ENCODE measurements around the gene MAP3K15. TPM values are rescaled to one million over a fixed set of nuclear protein-coding genes. Genes with fewer than 3 reads are reported as not detected.

The MAP3K15 gene, protein sequence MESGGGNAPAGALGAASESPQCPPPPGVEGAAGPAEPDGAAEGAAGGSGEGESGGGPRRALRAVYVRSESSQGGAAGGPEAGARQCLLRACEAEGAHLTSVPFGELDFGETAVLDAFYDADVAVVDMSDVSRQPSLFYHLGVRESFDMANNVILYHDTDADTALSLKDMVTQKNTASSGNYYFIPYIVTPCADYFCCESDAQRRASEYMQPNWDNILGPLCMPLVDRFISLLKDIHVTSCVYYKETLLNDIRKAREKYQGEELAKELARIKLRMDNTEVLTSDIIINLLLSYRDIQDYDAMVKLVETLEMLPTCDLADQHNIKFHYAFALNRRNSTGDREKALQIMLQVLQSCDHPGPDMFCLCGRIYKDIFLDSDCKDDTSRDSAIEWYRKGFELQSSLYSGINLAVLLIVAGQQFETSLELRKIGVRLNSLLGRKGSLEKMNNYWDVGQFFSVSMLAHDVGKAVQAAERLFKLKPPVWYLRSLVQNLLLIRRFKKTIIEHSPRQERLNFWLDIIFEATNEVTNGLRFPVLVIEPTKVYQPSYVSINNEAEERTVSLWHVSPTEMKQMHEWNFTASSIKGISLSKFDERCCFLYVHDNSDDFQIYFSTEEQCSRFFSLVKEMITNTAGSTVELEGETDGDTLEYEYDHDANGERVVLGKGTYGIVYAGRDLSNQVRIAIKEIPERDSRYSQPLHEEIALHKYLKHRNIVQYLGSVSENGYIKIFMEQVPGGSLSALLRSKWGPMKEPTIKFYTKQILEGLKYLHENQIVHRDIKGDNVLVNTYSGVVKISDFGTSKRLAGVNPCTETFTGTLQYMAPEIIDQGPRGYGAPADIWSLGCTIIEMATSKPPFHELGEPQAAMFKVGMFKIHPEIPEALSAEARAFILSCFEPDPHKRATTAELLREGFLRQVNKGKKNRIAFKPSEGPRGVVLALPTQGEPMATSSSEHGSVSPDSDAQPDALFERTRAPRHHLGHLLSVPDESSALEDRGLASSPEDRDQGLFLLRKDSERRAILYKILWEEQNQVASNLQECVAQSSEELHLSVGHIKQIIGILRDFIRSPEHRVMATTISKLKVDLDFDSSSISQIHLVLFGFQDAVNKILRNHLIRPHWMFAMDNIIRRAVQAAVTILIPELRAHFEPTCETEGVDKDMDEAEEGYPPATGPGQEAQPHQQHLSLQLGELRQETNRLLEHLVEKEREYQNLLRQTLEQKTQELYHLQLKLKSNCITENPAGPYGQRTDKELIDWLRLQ (N-terminal part only)
- 1.8 to 2.2 TPM (median 2.1 TPM) in 5 replicates for total RNA-seq (2022; extraction: Qiagen RNA extraction; ENCODE audit: low read depth)

GRCh38 chrX:19514791-19515614 lies at the start of gene MAP3K15:
Gene MAP3K15, minus strand, starts transcription at chrX:19515508. Its CDS starts 247 bp downstream, at chrX:19515261.

DNA sequence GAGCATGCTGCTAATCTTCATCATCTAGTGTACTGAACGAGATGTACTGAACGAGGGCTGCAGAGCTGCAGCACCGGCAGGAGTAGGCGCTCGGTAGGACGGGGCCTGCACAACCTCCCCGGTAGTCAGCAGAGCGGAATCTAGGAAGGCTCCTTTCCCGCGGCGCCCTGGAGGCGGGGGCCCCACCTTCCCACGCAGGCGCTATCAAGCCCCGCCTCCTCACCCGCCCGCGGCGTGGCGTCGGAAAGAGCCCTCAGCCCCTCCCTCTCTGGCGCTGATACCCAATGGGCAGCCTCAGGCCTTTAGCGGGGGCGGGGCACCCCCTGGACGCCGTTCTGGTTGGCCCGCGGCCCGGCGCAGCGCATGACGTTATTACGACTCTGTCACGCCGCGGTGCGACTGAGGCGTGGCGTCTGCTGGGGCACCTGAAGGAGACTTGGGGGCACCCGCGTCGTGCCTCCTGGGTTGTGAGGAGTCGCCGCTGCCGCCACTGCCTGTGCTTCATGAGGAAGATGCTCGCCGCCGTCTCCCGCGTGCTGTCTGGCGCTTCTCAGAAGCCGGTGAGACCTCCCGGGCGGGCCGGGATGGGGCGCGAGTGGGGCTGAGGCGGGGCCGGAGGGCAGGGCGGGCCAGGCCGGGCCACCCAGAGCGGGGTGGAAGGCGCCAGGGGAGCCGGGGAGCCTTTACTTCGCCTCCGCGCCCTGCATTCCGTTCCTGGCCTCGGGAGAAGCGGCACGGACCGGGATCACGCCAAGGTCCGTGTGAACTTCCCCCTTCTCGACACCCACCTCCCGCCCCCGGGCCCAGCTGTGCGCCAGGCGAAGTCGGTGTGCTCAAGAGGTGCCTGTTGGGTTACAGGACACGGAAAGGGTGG lies 171.5 kb downstream of the MAP3K15 start, which contains the start of gene PDHA1:
TSS of gene PDHA1 (plus strand) at position 393 of the 874 bp plus-strand sequence. CDS start at position 504, 111 bp downstream.

Other genes starting within 250 kb of the MAP3K15 start
- 221 to 298 TPM (median 277 TPM) in 5 replicates for gene PDHA1, start 171.6 kb downstream of the MAP3K15 start, total RNA-seq (2022; extraction: Qiagen RNA extraction; ENCODE audit: low read depth)